Measurements from ENCODE around the gene PARP1. TPM values are rescaled to one million over a fixed set of nuclear protein-coding genes. Genes with fewer than 3 reads are reported as not detected.

Gene PARP1
- total RNA-seq, 1 experiment from 2014 or later = 127 TPM

- CTCF ChIA-PET = no interaction called here
- no peaks in the 10 kb centered on the region for H3K4me1 ChIP-seq (ENCODE audit: control insufficient read depth, insufficient read depth, low read length)
- intact Hi-C loops (cut with micrococcal nuclease; ENCODE audit: unreplicated experiment) = no loop called here
- no peak overlapping the region for H3K4me3 ChIP-seq (ENCODE audit: low read depth in 2 of 2, low read length in 2 of 2)
- H3K36me3 ChIP-seq (ENCODE audit: control insufficient read depth, insufficient read depth, low read length) = no peaks in the 10 kb centered on the region; the same call in 1 of the 2 replicates
- DNase-seq (ENCODE audit: low read depth, low spot score) (no peak), ATAC-seq (no peak)
- in situ Hi-C loops (cut with HindIII; ENCODE audit: low pct_unique_long_range_greater_than_20kb, low sequenced_read_pairs) = no loop called here
- no peak overlapping the region for H3K27ac ChIP-seq (ENCODE audit: low read length)
- no TSS peak for BruUV-seq (replicated peaks)
- peaks cover 10% of the 10 kb centered on the region for H3K27me3 ChIP-seq (ENCODE audit: control insufficient read depth, insufficient read depth, low read length)
- POLR2A ChIA-PET = no interaction called here
- no peak for TF ChIP-seq POLR2AphosphoS5 (IDR thresholded peaks at IDR 0.05; ENCODE audit: low read depth, low read length)
- no peak for TF ChIP-seq TCF7L2 (IDR thresholded peaks at IDR 0.05; ENCODE audit: low read depth, low read length)
- TF ChIP-seq REST (IDR thresholded peaks at IDR 0.05; ENCODE audit: insufficient read depth in 1 of 2, low read depth in 2 of 2, low read length in 1 of 2) = no peak
- TF ChIP-seq, protein P1, sequence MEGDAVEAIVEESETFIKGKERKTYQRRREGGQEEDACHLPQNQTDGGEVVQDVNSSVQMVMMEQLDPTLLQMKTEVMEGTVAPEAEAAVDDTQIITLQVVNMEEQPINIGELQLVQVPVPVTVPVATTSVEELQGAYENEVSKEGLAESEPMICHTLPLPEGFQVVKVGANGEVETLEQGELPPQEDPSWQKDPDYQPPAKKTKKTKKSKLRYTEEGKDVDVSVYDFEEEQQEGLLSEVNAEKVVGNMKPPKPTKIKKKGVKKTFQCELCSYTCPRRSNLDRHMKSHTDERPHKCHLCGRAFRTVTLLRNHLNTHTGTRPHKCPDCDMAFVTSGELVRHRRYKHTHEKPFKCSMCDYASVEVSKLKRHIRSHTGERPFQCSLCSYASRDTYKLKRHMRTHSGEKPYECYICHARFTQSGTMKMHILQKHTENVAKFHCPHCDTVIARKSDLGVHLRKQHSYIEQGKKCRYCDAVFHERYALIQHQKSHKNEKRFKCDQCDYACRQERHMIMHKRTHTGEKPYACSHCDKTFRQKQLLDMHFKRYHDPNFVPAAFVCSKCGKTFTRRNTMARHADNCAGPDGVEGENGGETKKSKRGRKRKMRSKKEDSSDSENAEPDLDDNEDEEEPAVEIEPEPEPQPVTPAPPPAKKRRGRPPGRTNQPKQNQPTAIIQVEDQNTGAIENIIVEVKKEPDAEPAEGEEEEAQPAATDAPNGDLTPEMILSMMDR (IDR thresholded peaks at IDR 0.05) = no peak
- TF ChIP-seq SIN3A (IDR thresholded peaks at IDR 0.05; ENCODE audit: borderline replicate concordance, insufficient read depth, low read depth, low read length) = no peak
- no peaks in the 10 kb centered on the region for H3K9me3 ChIP-seq (ENCODE audit: control insufficient read depth, insufficient read depth, low read depth, low read length)
Measured at GRCh38 chr1:226440512-226440911, 32.6 kb upstream of the PARP1 start.

DNA sequence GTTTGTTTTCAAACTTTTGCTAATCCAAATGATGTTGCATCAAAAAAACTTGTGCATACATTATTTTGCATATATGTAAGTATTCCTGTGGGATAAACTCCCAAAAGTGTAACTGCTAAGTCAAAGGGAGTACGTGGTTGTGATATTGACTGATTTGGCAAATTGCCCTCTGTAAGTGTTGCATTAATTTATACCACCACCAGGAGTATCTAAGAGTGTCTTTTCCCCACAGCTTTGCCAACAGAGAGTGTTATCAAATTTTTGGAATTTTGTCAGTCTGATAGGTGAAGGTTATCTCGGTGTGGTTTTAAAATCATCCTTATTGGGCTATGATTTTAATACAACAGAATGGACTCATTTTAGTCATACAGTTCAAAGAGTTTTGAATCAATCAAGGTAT, 30.1 kb upstream of the PARP1 start:
- intact Hi-C loops (cut with micrococcal nuclease; ENCODE audit: unreplicated experiment) = no loop called here
- in situ Hi-C loops (cut with HindIII; ENCODE audit: low pct_unique_long_range_greater_than_20kb, low sequenced_read_pairs) = no loop called here

More for the DNA sequence above, 30.1 kb upstream of the PARP1 start:
- Histone ChIP-seq H3K36me3 (ENCODE audit: control insufficient read depth, insufficient read depth, low read length) (no peaks in the 10 kb centered on the region; the same call in 1 of the 2 replicates), H3K27ac (ENCODE audit: low read length) (no peak overlapping the region), H3K4me3 (ENCODE audit: low read depth in 2 of 2, low read length in 2 of 2) (no peak overlapping the region), H3K4me1 (ENCODE audit: control insufficient read depth, insufficient read depth, low read length) (no peaks in the 10 kb centered on the region), H3K9me3 (ENCODE audit: control insufficient read depth, insufficient read depth, low read depth, low read length) (no peaks in the 10 kb centered on the region), H3K27me3 (ENCODE audit: control insufficient read depth, insufficient read depth, low read length) (peaks cover 8% of the 10 kb centered on the region)
- ATAC-seq (no peak), DNase-seq (ENCODE audit: low read depth, low spot score) (no peak)
- BruUV-seq (replicated peaks) = no TSS peak
- TF ChIP-seq, protein P1 (IDR thresholded peaks at IDR 0.05) = no peak
- no peak for TF ChIP-seq SIN3A (IDR thresholded peaks at IDR 0.05; ENCODE audit: borderline replicate concordance, insufficient read depth, low read depth, low read length)
- no peak for TF ChIP-seq REST (IDR thresholded peaks at IDR 0.05; ENCODE audit: insufficient read depth in 1 of 2, low read depth in 2 of 2, low read length in 1 of 2)
- no peak for TF ChIP-seq TCF7L2 (IDR thresholded peaks at IDR 0.05; ENCODE audit: low read depth, low read length)
- no peak for TF ChIP-seq POLR2AphosphoS5 (IDR thresholded peaks at IDR 0.05; ENCODE audit: low read depth, low read length)
- ChIA-PET POLR2A (no interaction called here), CTCF (no interaction called here)
